Left ventricle myocardium inferior (tissue), 1 donor: Measurements from ENCODE around the gene SPATS2L. TPM values are rescaled to one million over a fixed set of nuclear protein-coding genes. Genes with fewer than 3 reads are reported as not detected.

Source experiments
- DNase-seq: peaks from one replicate; pipeline ENCODE4 v3.0.0-alpha.2; 2020
- H3K27ac ChIP-seq: fragments of 200-600 bp; replicated peaks from 2 replicates; pipeline ENCODE4 v1.8.0; 2021
- H3K27me3 ChIP-seq: fragments of 200-600 bp; 2 replicates; pipeline ENCODE4 v1.8.0; 2021; ENCODE audit warnings: low read depth
- H3K36me3 ChIP-seq: fragments of 200-600 bp; 2 replicates; pipeline ENCODE4 v1.8.0; 2021
- H3K4me1 ChIP-seq: fragments of 200-600 bp; 2 replicates; pipeline ENCODE4 v1.8.0; 2021
- H3K4me3 ChIP-seq: fragments of 200-600 bp; 2 replicates; pipeline ENCODE4 v1.8.0; 2021; ENCODE audit warnings: mild to moderate bottlenecking, moderate library complexity
- H3K9me3 ChIP-seq: fragments of 200-600 bp; replicated peaks from 2 replicates; pipeline ENCODE4 v1.8.0; 2021
- CTCF ChIP-seq: fragments of 200-600 bp; IDR thresholded peaks from 2 replicates; pipeline ENCODE4 v1.8.0; 2021; ENCODE audit warnings: antibody characterized with exemption, mild to moderate bottlenecking, borderline replicate concordance
- intact Hi-C: fragments of 100-400 bp; cut with micrococcal nuclease; formaldehyde crosslinking; loops from one replicate; pipeline ENCODE4 v1.11.0; 2022
- total RNA-seq: library from RNA; stranded (reverse); fragmentation: NEBNext Ultra II Directional; extraction: Animal tissue kit (Norgen Biotek cat#: 25700); gene quantifications from one replicate; pipeline ENCODE4 v1.2.1, GENCODE V29; 2021
- donor health status: DM: no; HTN: yes; CAD: no; lungs with severe emphysema.

The SPATS2L gene
- total RNA-seq, 1 donor from 2014 or later = 54.9 TPM

DNA sequence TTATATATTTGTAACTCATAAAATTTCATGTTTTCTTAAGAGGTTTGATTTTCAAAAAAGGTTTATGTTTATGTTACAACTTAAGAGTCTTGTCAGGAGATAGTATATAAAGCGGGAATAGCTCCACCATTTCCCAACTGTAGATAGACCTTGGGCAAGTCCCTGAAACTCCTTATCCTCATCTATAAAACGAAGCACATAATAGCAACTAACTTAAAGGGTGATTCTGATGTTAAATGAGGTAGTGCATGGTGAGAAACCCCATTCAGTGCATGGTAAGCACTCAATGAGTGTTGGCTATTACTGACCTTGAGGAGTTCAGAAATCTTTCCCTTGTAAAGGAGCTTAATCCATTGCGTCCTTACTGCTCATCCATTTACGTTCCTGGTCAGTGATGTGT lies 169.3 kb downstream of the SPATS2L start:
- Histone ChIP-seq H3K27me3 (no peaks in the 10 kb centered on the region), H3K4me1 (peaks cover 16% of the 10 kb centered on the region), H3K9me3 (no peaks in the 10 kb centered on the region), H3K4me3 (no peak overlapping the region), H3K36me3 (peaks cover 77% of the 10 kb centered on the region), H3K27ac (no peak overlapping the region)
- intact Hi-C loops = no loop called here
- DNase-seq = no peak
- no peak for TF ChIP-seq CTCF

- Histone ChIP-seq H3K4me3 (peak overlapping the region; percentile 54), H3K36me3 (peaks cover 69% of the 10 kb centered on the region), H3K9me3 (no peaks in the 10 kb centered on the region), H3K27me3 (no peaks in the 10 kb centered on the region), H3K4me1 (peaks cover 16% of the 10 kb centered on the region), H3K27ac (peak overlapping the region; percentile 78)
- DNase-seq = no peak
- intact Hi-C loops = no loop called here
- TF ChIP-seq CTCF = no peak
Observed at GRCh38 chr2:200476836-200477235, 170.3 kb downstream of the SPATS2L start.

GRCh38 chr2:200477667-200478131 lies 171.2 kb downstream of the SPATS2L start:
- Histone ChIP-seq H3K9me3 (no peaks in the 10 kb centered on the region), H3K4me1 (peaks cover 16% of the 10 kb centered on the region), H3K27me3 (no peaks in the 10 kb centered on the region), H3K36me3 (peaks cover 61% of the 10 kb centered on the region), H3K27ac (peak overlapping the region; percentile 78), H3K4me3 (peak overlapping the region; percentile 54)
- no peak for TF ChIP-seq CTCF
- intact Hi-C loops = no loop called here
- peak; percentile 67 for DNase-seq

GRCh38 chr2:200479692-200480265 lies 173.3 kb downstream of the SPATS2L start:
- Histone ChIP-seq H3K27ac (no peak overlapping the region), H3K36me3 (peaks cover 40% of the 10 kb centered on the region), H3K27me3 (no peaks in the 10 kb centered on the region), H3K4me1 (peaks cover 16% of the 10 kb centered on the region), H3K9me3 (no peaks in the 10 kb centered on the region), H3K4me3 (no peak overlapping the region)
- no peak for TF ChIP-seq CTCF
- intact Hi-C loops = loop anchor here (5.0 kb wide), 1 partner anchor 497 kb away; no protein-coding TSS in a partner anchor
- DNase-seq = no peak

- DNase-seq = no peak
- Histone ChIP-seq H3K36me3 (peaks cover 28% of the 10 kb centered on the region), H3K27me3 (no peaks in the 10 kb centered on the region), H3K4me3 (no peak overlapping the region), H3K9me3 (no peaks in the 10 kb centered on the region), H3K4me1 (peaks cover 16% of the 10 kb centered on the region), H3K27ac (no peak overlapping the region)
- intact Hi-C loops = loop anchor here (5.0 kb wide), 1 partner anchor 500 kb away; no protein-coding TSS in a partner anchor
- no peak for TF ChIP-seq CTCF
Observed at GRCh38 chr2:200482194-200482593, 175.7 kb downstream of the SPATS2L start.
